Testis (tissue), 2 donors: Measurements from ENCODE around the gene ABCF2.

ENCODE experiments used
- CTCF ChIP-seq, 3 experiments: fragments of 450-650 bp in 2 of 3; fragments of 200-600 bp in 1 of 3; sonication (generic) in 1 of 3; IDR thresholded peaks; one replicate each; pipeline ENCODE4 v1.5.1; 2016 to 2019; ENCODE audit warnings: antibody characterized with exemption in 3 of 3, mild to moderate bottlenecking in 2 of 3, moderate library complexity in 1 of 3
- POLR2A ChIP-seq: fragments of 450-650 bp; IDR thresholded peaks from one replicate; pipeline ENCODE4 v1.6.1; 2017; ENCODE audit warnings: antibody characterized with exemption, mild to moderate bottlenecking, moderate library complexity

DNA sequence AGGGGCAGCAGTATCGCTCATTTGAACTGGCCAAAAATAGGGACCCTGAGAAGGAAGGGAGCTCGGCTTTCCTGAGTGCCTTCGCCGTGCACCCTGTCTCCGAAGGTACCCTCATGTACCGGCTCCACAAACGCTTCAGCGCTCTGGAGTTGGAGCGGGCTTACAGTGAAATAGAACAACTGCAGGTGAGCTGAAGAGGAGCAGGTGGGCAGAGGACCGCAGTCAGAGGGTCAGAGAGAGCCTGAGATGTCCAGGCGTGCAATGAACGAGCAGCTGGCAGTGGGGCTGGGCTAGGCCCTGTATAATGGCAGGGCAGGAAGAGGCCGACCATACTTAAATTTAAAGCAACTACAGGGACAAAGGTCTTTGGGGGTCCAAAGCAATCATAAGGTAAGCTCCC lies 9.4 kb upstream of the ABCF2 start:
- TF ChIP-seq POLR2A (no peak), CTCF (IDR thresholded peaks at IDR 0.05) (no peak)
